Adipose tissue (tissue), 3 donors: ENCODE results near the gene IGF1R. TPM values are rescaled to one million over a fixed set of nuclear protein-coding genes. Genes with fewer than 3 reads are reported as not detected.

Source experiments
- H3K27ac ChIP-seq: one replicate; pipeline ENCODE4 v1.5.1; 2013; ENCODE audit warnings: low read depth, low read length
- WGBS, 3 donors: extraction: QIAGEN DNeasy Blood & Tissue Kit; methylation state at CpG; one replicate each; pipeline ENCODE4 v1.1.7; 2013; 5-methylcytosine and 5-hydroxymethylcytosine counted together
- polyA plus RNA-seq, 3 donors: library from polyadenylated mRNA; stranded (reverse); fragments of 200-250 nt; gene quantifications; one replicate each; pipeline ENCODE4 v1.2.3, GENCODE V29; 2013
- donor health status: healthy with polysubstance abuse.
- donor health status: Bipolar disorder and iron deficiency.
- donor health status: healthy.

IGF1R gene
- polyA plus RNA-seq, 3 donors = 3.9 to 5.6 (median 4.0) TPM

- 7 to 8% (median 7%) methylated on average over 7 of the region's 7 CpGs for WGBS, 3 donors
- no peak overlapping the region for H3K27ac ChIP-seq
Observed at GRCh38 chr15:98646546-98647025, 1.8 kb upstream of the IGF1R start.

GRCh38 chr15:98647026-98647773 lies 1.1 kb upstream of the IGF1R start:
- 0 to 1% (median 0%) methylated on average over 45 to 77 of the region's 77 CpGs for WGBS, 3 donors
- H3K27ac ChIP-seq = no peak overlapping the region

- H3K27ac ChIP-seq = no peak overlapping the region
- WGBS, 3 donors = 0 to 1% (median 0%) methylated on average over 64 to 118 of the region's 121 CpGs
Observed at GRCh38 chr15:98648654-98649471, 524 bp downstream of the IGF1R start.

GRCh38 chr15:98649472-98650416 lies 1.4 kb downstream of the IGF1R start:
- WGBS, 3 donors = 0 to 1% (median 1%) methylated on average over 82 to 94 of the region's 94 CpGs
- no peak overlapping the region for H3K27ac ChIP-seq

GRCh38 chr15:98650417-98651035 lies 2.2 kb downstream of the IGF1R start:
- no peak overlapping the region for H3K27ac ChIP-seq
- WGBS, 3 donors = 0 to 1% (median 1%) methylated on average over 51 of the region's 51 CpGs

GRCh38 chr15:98651036-98651481 lies 2.7 kb downstream of the IGF1R start:
- 2 to 6% (median 4%) methylated on average over 28 of the region's 28 CpGs for WGBS, 3 donors
- H3K27ac ChIP-seq = no peak overlapping the region

GRCh38 chr15:98651581-98652220 lies 3.4 kb downstream of the IGF1R start:
- H3K27ac ChIP-seq = no peak overlapping the region
- 15 to 31% (median 28%) methylated on average over 14 of the region's 14 CpGs for WGBS, 3 donors

- H3K27ac ChIP-seq = no peak overlapping the region
- WGBS, 3 donors = 10 to 36% (median 18%) methylated on average over 1 of the region's 1 CpG
Observed at GRCh38 chr15:98653686-98654085, 5.3 kb downstream of the IGF1R start.

- WGBS, 3 donors = 47 to 76% (median 73%) methylated on average over 4 of the region's 4 CpGs
- H3K27ac ChIP-seq = no peak overlapping the region
Observed at GRCh38 chr15:98654790-98655360, 6.5 kb downstream of the IGF1R start.

- WGBS, 3 donors = 90 to 95% (median 91%) methylated on average over 8 of the region's 8 CpGs
- no peak overlapping the region for H3K27ac ChIP-seq
Observed at GRCh38 chr15:98655732-98656131, 7.4 kb downstream of the IGF1R start.

- H3K27ac ChIP-seq = no peak overlapping the region
- WGBS, 3 donors = 84 to 89% (median 84%) methylated on average over 4 of the region's 4 CpGs
Observed at GRCh38 chr15:98657721-98658120, 9.4 kb downstream of the IGF1R start.

- H3K27ac ChIP-seq = no peak overlapping the region
- 37 to 44% (median 39%) methylated on average over 7 of the region's 7 CpGs for WGBS, 3 donors
Observed at GRCh38 chr15:98658831-98659699, 10.7 kb downstream of the IGF1R start.

GRCh38 chr15:98660055-98660454 lies 11.7 kb downstream of the IGF1R start:
- no peak overlapping the region for H3K27ac ChIP-seq
- WGBS, 3 donors = 60 to 81% (median 76%) methylated on average over 3 of the region's 3 CpGs

- 74 to 92% (median 91%) methylated on average over 6 of the region's 6 CpGs for WGBS, 3 donors
- no peak overlapping the region for H3K27ac ChIP-seq
Observed at GRCh38 chr15:98663045-98663444, 14.7 kb downstream of the IGF1R start.

GRCh38 chr15:98663606-98664005 lies 15.3 kb downstream of the IGF1R start:
- no peak overlapping the region for H3K27ac ChIP-seq
- 37 to 77% (median 65%) methylated on average over 8 of the region's 8 CpGs for WGBS, 3 donors

GRCh38 chr15:98666441-98666840 lies 18.1 kb downstream of the IGF1R start:
- WGBS, 3 donors = 94 to 98% (median 95%) methylated on average over 6 of the region's 6 CpGs
- H3K27ac ChIP-seq = no peak overlapping the region
